Retinal pigment epithelial cell (primary cell): Measurements from ENCODE around the gene YAE1.

Experiments used
- DNase-seq: peaks from one replicate; pipeline ENCODE4 v3.0.0-alpha.2; 2010; ENCODE audit warnings: low read depth
- H3K4me3 ChIP-seq: 2 replicates; pipeline ENCODE4 v1.5.1; 2011; ENCODE audit warnings: mild to moderate bottlenecking, low read length, control low read depth, moderate library complexity
- CTCF ChIP-seq: conservative IDR thresholded peaks from 2 replicates; pipeline ENCODE4 v1.5.1; 2011; ENCODE audit warnings: low read depth, low read length, control low read depth, inconsistent platforms

The YAE1 gene

GRCh38 chr7:39620486-39620885 is 54.3 kb downstream of the YAE1 start:
- DNase-seq = no peak
- TF ChIP-seq CTCF = no peak
- H3K4me3 ChIP-seq = no peak overlapping the region

- H3K4me3 ChIP-seq = no peak overlapping the region
- no peak for TF ChIP-seq CTCF
- no peak for DNase-seq
Measured at GRCh38 chr7:39621261-39621660, 55.1 kb downstream of the YAE1 start.

GRCh38 chr7:39621784-39622411 is 55.7 kb downstream of the YAE1 start:
- no peak overlapping the region for H3K4me3 ChIP-seq
- no peak for DNase-seq
- TF ChIP-seq CTCF = no peak
